ENCODE measurements around the gene AK4.

DNA sequence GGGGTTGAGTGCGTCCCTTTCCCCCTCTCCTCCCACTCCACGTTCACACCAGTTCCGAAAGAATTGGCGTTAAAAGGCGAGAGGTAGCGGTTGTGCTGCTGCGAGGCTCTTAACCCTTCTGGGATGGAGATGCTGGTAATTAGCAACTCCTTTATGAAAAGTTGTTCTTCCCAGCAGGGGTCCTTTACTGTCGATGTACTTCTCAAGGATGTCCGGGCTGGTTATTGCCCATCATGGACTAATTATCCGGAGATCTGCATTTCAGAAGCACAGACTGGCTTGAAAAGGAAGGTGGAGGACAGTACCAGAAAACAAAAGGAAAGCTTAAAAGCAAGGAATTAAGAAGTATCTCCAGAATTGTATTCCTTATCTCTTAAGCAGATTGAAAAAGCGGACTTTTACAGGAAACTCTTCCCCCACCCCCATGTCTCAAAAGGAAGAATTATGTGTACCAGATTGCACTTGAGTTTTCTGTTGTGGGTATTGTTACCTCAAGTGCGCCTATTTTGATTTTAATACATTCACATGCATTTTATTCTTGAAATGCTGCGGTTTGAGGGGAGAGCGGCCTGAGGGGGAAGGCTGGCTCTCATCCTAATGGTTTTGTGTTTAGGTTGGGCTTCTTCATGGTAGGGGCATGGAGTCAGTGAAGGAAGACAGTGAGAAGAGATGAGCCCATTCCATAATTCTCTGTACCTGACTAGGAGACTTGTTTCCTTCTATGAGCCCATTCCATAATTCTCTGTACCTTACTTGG is 1.5 kb downstream of the AK4 start:
- TF ChIP-seq, protein P1, sequence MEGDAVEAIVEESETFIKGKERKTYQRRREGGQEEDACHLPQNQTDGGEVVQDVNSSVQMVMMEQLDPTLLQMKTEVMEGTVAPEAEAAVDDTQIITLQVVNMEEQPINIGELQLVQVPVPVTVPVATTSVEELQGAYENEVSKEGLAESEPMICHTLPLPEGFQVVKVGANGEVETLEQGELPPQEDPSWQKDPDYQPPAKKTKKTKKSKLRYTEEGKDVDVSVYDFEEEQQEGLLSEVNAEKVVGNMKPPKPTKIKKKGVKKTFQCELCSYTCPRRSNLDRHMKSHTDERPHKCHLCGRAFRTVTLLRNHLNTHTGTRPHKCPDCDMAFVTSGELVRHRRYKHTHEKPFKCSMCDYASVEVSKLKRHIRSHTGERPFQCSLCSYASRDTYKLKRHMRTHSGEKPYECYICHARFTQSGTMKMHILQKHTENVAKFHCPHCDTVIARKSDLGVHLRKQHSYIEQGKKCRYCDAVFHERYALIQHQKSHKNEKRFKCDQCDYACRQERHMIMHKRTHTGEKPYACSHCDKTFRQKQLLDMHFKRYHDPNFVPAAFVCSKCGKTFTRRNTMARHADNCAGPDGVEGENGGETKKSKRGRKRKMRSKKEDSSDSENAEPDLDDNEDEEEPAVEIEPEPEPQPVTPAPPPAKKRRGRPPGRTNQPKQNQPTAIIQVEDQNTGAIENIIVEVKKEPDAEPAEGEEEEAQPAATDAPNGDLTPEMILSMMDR (IDR thresholded peaks at IDR 0.05): no peak
- TF ChIP-seq POLR2A (IDR thresholded peaks at IDR 0.05): no peak
- no peak for TF ChIP-seq EP300 (IDR thresholded peaks at IDR 0.05)

Data from ovary (tissue), 3 donors.